ENCODE results near the gene SLC9A3. TPM values are rescaled to one million over a fixed set of nuclear protein-coding genes. Genes with fewer than 3 reads are reported as not detected.

Gene SLC9A3
- total and polyA plus RNA-seq, 2 of the 13 experiments (the other 11 are each of a cell fraction or from before 2014, with no cell fraction given): 1.5 to 1.8 TPM

DNA sequence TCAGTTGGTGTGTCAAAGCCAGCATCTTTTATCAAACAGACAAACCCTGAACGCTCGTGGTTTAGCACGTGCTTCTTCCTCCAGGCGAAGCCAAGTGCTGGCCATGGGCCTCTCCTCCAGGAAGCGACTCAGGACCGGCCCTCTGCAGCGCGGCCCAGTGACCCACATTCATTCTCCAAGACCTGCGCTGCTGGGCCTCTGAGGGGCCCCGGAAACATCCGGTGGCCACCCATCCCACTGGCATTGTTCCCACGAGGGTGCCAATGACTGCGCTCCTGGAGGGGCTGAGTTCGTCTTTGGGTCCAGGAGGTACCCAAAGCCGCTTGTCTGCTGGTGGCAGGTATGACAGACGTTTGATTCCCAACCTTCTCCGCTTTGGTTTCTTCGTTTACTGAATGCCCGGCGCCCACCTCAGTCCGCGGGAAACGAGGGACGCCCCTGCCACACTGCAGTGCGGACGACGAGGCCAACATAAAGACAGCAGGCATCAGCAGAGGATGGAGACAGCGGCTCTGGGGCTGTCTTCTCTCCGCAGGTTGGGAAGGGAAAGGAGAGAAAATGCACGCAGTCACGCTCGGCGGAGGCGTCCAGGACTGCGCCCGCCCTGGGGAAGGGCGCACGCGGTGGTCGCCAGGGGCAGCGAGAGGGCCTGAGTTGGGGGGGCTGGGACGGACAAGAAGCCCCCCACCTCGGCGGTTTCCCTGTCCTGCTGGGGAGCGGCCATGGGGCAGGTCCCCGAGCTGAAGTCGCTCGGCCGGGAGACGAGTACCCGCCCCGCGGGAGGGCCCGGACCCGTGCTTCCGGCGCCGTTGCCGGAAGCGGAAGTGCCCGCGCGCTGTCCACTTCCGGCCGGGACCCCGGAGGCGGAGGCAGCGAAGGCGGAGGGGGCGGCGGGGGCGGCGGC lies 81.7 kb downstream of the SLC9A3 start, which contains the start of gene EXOC3 (continued):
- TF ChIP-seq ZNF816 (CRISPR knock-in tag; IDR thresholded peaks at IDR 0.05; ENCODE audit: borderline replicate concordance) (peak; percentile 77), ATF7-NPFF (CRISPR knock-in tag; IDR thresholded peaks at IDR 0.05; ENCODE audit: low read depth) (0 out of 2 replicates have a peak, but pooled peaks have one; percentile 61), MAZ (IDR thresholded peaks at IDR 0.05; ENCODE audit: borderline replicate concordance, low read depth, low read length) (peak; percentile 49; the same call in 1 of the 2 replicates), MAZ (CRISPR knock-in tag; IDR thresholded peaks at IDR 0.05; ENCODE audit: low read depth) (no peak), EP300 (IDR thresholded peaks at IDR 0.05; ENCODE audit: low read depth in 2 of 2, low read length in 2 of 2) (no peak), EP300 (CRISPR knock-in tag; IDR thresholded peaks at IDR 0.05; ENCODE audit: borderline replicate concordance) (no peak), ZNF543 (CRISPR knock-in tag; IDR thresholded peaks at IDR 0.05) (0 out of 2 replicates have a peak, but pooled peaks have one; percentile 13), CAMTA2 (CRISPR knock-in tag; IDR thresholded peaks at IDR 0.05; ENCODE audit: borderline replicate concordance) (peak; percentile 27), FOSL2 (CRISPR knock-in tag; IDR thresholded peaks at IDR 0.05) (peak; percentile 7; the same call in 1 of the 2 replicates), DPF2 (CRISPR knock-in tag; IDR thresholded peaks at IDR 0.05; ENCODE audit: borderline replicate concordance, low read depth) (no peak), KLF12 (CRISPR knock-in tag; IDR thresholded peaks at IDR 0.05; ENCODE audit: borderline replicate concordance) (peak; percentile 74; the same call in 1 of the 2 replicates), GABPB1 (CRISPR knock-in tag; IDR thresholded peaks at IDR 0.05) (peak; percentile 97), ZMAT3 (CRISPR knock-in tag; conservative IDR thresholded peaks at IDR 0.05) (peak; percentile 64), HOXA3 (CRISPR knock-in tag; IDR thresholded peaks at IDR 0.05) (peak; percentile 52; the same call in 1 of the 2 replicates)
- TF ChIP-seq, protein P1, sequence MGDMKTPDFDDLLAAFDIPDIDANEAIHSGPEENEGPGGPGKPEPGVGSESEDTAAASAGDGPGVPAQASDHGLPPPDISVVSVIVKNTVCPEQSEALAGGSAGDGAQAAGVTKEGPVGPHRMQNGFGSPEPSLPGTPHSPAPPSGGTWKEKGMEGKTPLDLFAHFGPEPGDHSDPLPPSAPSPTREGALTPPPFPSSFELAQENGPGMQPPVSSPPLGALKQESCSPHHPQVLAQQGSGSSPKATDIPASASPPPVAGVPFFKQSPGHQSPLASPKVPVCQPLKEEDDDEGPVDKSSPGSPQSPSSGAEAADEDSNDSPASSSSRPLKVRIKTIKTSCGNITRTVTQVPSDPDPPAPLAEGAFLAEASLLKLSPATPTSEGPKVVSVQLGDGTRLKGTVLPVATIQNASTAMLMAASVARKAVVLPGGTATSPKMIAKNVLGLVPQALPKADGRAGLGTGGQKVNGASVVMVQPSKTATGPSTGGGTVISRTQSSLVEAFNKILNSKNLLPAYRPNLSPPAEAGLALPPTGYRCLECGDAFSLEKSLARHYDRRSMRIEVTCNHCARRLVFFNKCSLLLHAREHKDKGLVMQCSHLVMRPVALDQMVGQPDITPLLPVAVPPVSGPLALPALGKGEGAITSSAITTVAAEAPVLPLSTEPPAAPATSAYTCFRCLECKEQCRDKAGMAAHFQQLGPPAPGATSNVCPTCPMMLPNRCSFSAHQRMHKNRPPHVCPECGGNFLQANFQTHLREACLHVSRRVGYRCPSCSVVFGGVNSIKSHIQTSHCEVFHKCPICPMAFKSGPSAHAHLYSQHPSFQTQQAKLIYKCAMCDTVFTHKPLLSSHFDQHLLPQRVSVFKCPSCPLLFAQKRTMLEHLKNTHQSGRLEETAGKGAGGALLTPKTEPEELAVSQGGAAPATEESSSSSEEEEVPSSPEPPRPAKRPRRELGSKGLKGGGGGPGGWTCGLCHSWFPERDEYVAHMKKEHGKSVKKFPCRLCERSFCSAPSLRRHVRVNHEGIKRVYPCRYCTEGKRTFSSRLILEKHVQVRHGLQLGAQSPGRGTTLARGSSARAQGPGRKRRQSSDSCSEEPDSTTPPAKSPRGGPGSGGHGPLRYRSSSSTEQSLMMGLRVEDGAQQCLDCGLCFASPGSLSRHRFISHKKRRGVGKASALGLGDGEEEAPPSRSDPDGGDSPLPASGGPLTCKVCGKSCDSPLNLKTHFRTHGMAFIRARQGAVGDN (CRISPR knock-in tag; IDR thresholded peaks at IDR 0.05): peak; percentile 84
- TF ChIP-seq, protein P2, sequence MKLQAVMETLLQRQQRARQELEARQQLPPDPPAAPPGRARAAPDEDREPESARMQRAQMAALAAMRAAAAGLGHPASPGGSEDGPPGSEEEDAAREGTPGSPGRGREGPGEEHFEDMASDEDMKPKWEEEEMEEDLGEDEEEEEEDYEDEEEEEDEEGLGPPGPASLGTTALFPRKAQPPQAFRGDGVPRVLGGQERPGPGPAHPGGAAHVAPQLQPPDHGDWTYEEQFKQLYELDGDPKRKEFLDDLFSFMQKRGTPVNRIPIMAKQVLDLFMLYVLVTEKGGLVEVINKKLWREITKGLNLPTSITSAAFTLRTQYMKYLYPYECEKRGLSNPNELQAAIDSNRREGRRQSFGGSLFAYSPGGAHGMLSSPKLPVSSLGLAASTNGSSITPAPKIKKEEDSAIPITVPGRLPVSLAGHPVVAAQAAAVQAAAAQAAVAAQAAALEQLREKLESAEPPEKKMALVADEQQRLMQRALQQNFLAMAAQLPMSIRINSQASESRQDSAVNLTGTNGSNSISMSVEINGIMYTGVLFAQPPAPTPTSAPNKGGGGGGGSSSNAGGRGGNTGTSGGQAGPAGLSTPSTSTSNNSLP (IDR thresholded peaks at IDR 0.05; ENCODE audit: low read depth, low read length): no peak
- TF ChIP-seq, protein P3, sequence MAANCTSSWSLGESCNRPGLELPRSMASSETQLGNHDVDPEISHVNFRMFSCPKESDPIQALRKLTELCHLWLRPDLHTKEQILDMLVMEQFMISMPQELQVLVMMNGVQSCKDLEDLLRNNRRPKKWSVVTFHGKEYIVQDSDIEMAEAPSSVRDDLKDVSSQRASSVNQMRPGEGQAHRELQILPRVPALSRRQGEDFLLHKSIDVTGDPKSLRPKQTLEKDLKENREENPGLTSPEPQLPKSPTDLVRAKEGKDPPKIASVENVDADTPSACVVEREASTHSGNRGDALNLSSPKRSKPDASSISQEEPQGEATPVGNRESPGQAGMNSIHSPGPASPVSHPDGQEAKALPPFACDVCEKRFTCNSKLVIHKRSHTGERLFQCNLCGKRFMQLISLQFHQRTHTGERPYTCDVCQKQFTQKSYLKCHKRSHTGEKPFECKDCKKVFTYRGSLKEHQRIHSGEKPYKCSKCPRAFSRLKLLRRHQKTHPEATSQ (CRISPR knock-in tag; IDR thresholded peaks at IDR 0.05; ENCODE audit: borderline replicate concordance): no peak
- TF ChIP-seq, protein P4, sequence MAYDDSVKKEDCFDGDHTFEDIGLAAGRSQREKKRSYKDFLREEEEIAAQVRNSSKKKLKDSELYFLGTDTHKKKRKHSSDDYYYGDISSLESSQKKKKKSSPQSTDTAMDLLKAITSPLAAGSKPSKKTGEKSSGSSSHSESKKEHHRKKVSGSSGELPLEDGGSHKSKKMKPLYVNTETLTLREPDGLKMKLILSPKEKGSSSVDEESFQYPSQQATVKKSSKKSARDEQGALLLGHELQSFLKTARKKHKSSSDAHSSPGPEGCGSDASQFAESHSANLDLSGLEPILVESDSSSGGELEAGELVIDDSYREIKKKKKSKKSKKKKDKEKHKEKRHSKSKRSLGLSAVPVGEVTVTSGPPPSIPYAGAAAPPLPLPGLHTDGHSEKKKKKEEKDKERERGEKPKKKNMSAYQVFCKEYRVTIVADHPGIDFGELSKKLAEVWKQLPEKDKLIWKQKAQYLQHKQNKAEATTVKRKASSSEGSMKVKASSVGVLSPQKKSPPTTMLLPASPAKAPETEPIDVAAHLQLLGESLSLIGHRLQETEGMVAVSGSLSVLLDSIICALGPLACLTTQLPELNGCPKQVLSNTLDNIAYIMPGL (CRISPR knock-in tag; IDR thresholded peaks at IDR 0.05; ENCODE audit: borderline replicate concordance in 1 of 2, low read depth in 1 of 2): peak; percentile 26 to 52; a peak in 2 of 4 replicates

Data from HepG2 (cell line).